ENCODE measurements around the gene PABPC3.

GRCh38 chr13:25114220-25114619 lies 18.3 kb downstream of the PABPC3 start:
- TF ChIP-seq GABPA (IDR thresholded peaks at IDR 0.05; ENCODE audit: low read depth) (no peak), EZH2 (IDR thresholded peaks at IDR 0.05; ENCODE audit: borderline replicate concordance, control insufficient read depth, low read depth, low read length) (no peak), ZNF274 (IDR thresholded peaks at IDR 0.05; ENCODE audit: insufficient read depth, insufficient read length) (no peak), HDAC2 (IDR thresholded peaks at IDR 0.05) (no peak), CEBPB (IDR thresholded peaks at IDR 0.05; ENCODE audit: borderline replicate concordance in 1 of 2, low read depth in 2 of 2, low read length in 2 of 2) (no peak), MAX (IDR thresholded peaks at IDR 0.05; ENCODE audit: low read depth, low read length) (no peak)
- TF ChIP-seq, protein P1, sequence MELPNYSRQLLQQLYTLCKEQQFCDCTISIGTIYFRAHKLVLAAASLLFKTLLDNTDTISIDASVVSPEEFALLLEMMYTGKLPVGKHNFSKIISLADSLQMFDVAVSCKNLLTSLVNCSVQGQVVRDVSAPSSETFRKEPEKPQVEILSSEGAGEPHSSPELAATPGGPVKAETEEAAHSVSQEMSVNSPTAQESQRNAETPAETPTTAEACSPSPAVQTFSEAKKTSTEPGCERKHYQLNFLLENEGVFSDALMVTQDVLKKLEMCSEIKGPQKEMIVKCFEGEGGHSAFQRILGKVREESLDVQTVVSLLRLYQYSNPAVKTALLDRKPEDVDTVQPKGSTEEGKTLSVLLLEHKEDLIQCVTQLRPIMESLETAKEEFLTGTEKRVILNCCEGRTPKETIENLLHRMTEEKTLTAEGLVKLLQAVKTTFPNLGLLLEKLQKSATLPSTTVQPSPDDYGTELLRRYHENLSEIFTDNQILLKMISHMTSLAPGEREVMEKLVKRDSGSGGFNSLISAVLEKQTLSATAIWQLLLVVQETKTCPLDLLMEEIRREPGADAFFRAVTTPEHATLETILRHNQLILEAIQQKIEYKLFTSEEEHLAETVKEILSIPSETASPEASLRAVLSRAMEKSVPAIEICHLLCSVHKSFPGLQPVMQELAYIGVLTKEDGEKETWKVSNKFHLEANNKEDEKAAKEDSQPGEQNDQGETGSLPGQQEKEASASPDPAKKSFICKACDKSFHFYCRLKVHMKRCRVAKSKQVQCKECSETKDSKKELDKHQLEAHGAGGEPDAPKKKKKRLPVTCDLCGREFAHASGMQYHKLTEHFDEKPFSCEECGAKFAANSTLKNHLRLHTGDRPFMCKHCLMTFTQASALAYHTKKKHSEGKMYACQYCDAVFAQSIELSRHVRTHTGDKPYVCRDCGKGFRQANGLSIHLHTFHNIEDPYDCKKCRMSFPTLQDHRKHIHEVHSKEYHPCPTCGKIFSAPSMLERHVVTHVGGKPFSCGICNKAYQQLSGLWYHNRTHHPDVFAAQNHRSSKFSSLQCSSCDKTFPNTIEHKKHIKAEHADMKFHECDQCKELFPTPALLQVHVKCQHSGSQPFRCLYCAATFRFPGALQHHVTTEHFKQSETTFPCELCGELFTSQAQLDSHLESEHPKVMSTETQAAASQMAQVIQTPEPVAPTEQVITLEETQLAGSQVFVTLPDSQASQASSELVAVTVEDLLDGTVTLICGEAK (IDR thresholded peaks at IDR 0.05; ENCODE audit: borderline replicate concordance): no peak

Measured in GM12878 (cell line).